ENCODE data around the gene GRAMD1A. TPM values are rescaled to one million over a fixed set of nuclear protein-coding genes. Genes with fewer than 3 reads are reported as not detected.

GRAMD1A gene
- total RNA-seq (2021; ENCODE audit: unreplicated experiment) (75.4 TPM), Bru-seq, nascent RNA (percentile 68 among the genes with signal in this experiment), BruChase-seq, experiment 1, labeled RNA remaining after a 6-hour chase (percentile 75 among the genes with signal in this experiment), BruChase-seq, experiment 2, labeled RNA remaining after a 2-hour chase (percentile 73 among the genes with signal in this experiment)
- 71.4 and 76.4 TPM in 2 replicates for polyA plus RNA-seq (2012)
- long read RNA-seq, transcript GRAMD1A-207 (9 exons, 2,277 nt): major isoform, 12 of 133 reads
- long read RNA-seq, partial matches to known transcripts: 70 of 133 reads
- long read RNA-seq, other reads (novel, unspliced or antisense): 50 of 133 reads

DNA sequence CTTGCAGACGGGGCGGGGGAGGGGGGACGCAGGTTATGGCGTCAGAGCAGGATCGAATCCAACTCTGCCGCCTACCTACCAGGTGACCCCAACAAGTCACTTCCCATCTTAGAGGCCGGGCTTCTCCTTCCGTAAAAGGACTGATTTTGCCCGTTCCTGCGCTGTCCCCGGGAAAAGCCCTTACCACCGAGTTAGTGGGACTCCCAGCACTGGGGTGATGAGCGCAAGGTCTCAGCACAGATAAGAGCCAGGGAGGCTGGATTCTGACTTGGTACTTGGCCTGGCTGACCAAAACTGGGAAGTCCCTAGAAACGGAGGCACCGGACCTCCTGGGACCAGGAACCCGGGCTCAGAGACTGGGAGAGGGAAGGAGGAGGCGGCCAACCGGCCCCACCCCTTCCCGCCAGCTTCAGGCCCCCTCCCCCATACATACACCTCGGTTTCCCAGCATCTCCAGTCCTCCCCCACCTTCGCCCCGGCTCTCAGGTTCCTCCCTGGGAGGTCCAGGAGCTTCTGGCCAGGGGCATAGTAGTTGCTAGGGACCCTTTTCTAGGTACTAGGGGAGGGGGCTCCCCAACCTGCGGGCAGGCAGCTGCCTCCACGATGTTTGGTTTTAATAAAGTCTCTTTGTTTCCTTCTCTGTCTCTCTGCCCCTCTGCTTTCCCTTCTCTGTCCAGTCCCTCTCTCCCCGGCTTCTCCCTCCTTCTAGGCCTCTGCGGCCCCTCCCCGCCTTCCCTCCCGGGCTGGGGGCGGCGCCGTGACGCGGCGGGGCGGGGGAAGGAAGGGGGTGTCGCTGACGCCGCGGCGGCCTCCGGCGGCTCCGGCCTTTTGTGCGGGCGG lies at the start of gene GRAMD1A:
Gene GRAMD1A (plus strand): TSS at position 826 of the 840 bp plus-strand sequence. CDS start 156 bp downstream, outside the sequence.
- Histone ChIP-seq H3K4me3 (replicated peaks in 1 of 2; ENCODE audit: low read depth in 1 of 2, low read length in 2 of 2) (peak within 1 kb of the TSS; percentile 66 to 75), H2AFZ (ENCODE audit: low read depth, low read length, poor library complexity, severe bottlenecking) (no peak within 1 kb of the TSS), H3K27me3 (ENCODE audit: insufficient read depth, low read length) (no peaks in the 10 kb centered on the region), H3K9ac (ENCODE audit: low read length) (peak within 1 kb of the TSS; percentile 92), H3K9me3 (ENCODE audit: control insufficient read depth in 1 of 2, insufficient read depth in 1 of 2, low read depth in 1 of 2, low read length in 2 of 2) (no peaks in the 10 kb centered on the region), H3K4me1 (ENCODE audit: control insufficient read depth in 1 of 2, insufficient read depth in 2 of 2, low read length in 2 of 2) (peaks cover 14 to 26% of the 10 kb centered on the region in 2 experiments; a peak in 3 of 4 replicates), H3K9me2 (ENCODE audit: insufficient read depth) (no peaks in the 10 kb centered on the region), H3K79me2 (ENCODE audit: insufficient read depth, low read length) (peaks cover 41% of the 10 kb centered on the region), H3K36me3 (ENCODE audit: control insufficient read depth in 1 of 2, insufficient read depth in 2 of 2, low read length in 2 of 2) (peaks cover 0 to 3% of the 10 kb centered on the region in 2 experiments; a peak in 2 of 4 replicates), H4K20me1 (ENCODE audit: insufficient read depth) (no peaks in the 10 kb centered on the region), H3K4me2 (ENCODE audit: low read length) (peak within 1 kb of the TSS; percentile 90), H3K27ac (ENCODE audit: low read depth, low read length) (peak within 1 kb of the TSS; percentile 86)
- ATAC-seq: peak; percentile 87
- POLR2A ChIA-PET: interaction anchor here (0.6 kb wide), 1 partner anchor 23 kb away, joined by 3 read pairs; no protein-coding TSS in a partner anchor
- DNase-seq (ENCODE audit: low read depth, low spot score): peak; percentile 49
- RAD21 ChIA-PET (ENCODE audit: low non-redundant PET in 1 of 2, low total read pairs in 2 of 2, uncharacterized antibody in 2 of 2, unreplicated experiment in 2 of 2): no interaction called here
- intact Hi-C loops (cut with micrococcal nuclease): no loop called here
- BruUV-seq (replicated peaks): TSS peak; percentile 95
- CTCF ChIA-PET: interaction anchor here (0.7 kb wide), 1 partner anchor 45 kb away, joined by 3 read pairs; no protein-coding TSS in a partner anchor
- TF ChIP-seq EZH2 (IDR thresholded peaks at IDR 0.05): no peak
- TF ChIP-seq ELF1 (IDR thresholded peaks at IDR 0.05; ENCODE audit: borderline replicate concordance, low read depth): no peak
- TF ChIP-seq, protein P1, sequence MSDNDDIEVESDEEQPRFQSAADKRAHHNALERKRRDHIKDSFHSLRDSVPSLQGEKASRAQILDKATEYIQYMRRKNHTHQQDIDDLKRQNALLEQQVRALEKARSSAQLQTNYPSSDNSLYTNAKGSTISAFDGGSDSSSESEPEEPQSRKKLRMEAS (IDR thresholded peaks at IDR 0.05): 0 out of 2 replicates have a peak, but pooled peaks have one; percentile 34
- peak; percentile 44; the same call in 1 of the 2 replicates for TF ChIP-seq EGR1 (IDR thresholded peaks at IDR 0.05; ENCODE audit: low read depth)
- TF ChIP-seq POLR2A (IDR thresholded peaks at IDR 0.05; ENCODE audit: borderline replicate concordance, extremely low read depth, insufficient read depth, insufficient read length): peak; percentile 69
- no peak for TF ChIP-seq ZBTB33 (IDR thresholded peaks at IDR 0.05; ENCODE audit: extremely low read depth, insufficient replicate concordance, low read length)
- no peak for TF ChIP-seq SRF (IDR thresholded peaks at IDR 0.05; ENCODE audit: low read depth)
- peak; percentile 83 for TF ChIP-seq POLR2AphosphoS5 (IDR thresholded peaks at IDR 0.05; ENCODE audit: low read depth, low read length)
- no peak for TF ChIP-seq CEBPB (IDR thresholded peaks at IDR 0.05; ENCODE audit: low read depth)
- no peak for TF ChIP-seq FOSL1 (IDR thresholded peaks at IDR 0.05; ENCODE audit: low read depth)
- no peak for TF ChIP-seq CTCF (IDR thresholded peaks at IDR 0.05 in 2 of 3, conservative IDR thresholded peaks at IDR 0.05 in 1 of 3; ENCODE audit: borderline replicate concordance in 1 of 3, insufficient read depth in 1 of 3, low read depth in 2 of 3, low read length in 2 of 3)
- TF ChIP-seq SP1 (IDR thresholded peaks at IDR 0.05; ENCODE audit: low read depth): peak; percentile 56
- TF ChIP-seq TCF7L2 (IDR thresholded peaks at IDR 0.05; ENCODE audit: borderline replicate concordance, extremely low read depth, insufficient read depth, insufficient read length): peak; percentile 49
- no peak for TF ChIP-seq RAD21 (IDR thresholded peaks at IDR 0.05; ENCODE audit: low read depth)
- peak; percentile 22 for TF ChIP-seq YY1 (IDR thresholded peaks at IDR 0.05; ENCODE audit: extremely low read depth, insufficient replicate concordance, low read depth, low read length)
- TF ChIP-seq SIN3A (IDR thresholded peaks at IDR 0.05; ENCODE audit: low read depth): peak; percentile 49
